ENCODE results near the gene CHRNA10. TPM values are rescaled to one million over a fixed set of nuclear protein-coding genes. Genes with fewer than 3 reads are reported as not detected.
A peak's percentile ranks its signal among the peaks of the same experiment; 100 is the strongest.

CHRNA10 gene
- total RNA-seq, 1 donor from 2014 or later = 1.0 TPM

DNA sequence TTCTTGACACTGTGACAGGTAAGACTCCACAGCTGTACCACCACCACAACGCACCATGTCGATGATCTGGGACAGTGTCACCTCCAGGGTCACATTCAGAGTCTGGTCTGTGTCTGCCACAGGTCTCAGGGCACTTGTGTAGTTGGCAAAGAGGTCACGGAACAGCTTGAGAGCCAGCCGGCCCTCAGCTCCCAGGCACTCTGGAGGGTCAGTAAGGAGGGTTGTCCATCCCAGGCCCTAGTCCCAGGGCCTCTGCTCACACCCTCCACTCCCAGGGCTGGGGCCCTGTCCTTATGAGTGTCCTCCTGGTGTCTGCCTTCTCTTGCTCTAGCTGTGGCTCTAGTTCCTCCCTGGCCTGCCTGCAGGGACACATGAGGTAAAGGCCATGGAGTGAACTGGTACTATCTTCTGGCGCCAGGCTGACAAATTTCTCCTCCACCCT lies 1.4 kb downstream of the CHRNA10 start:
- Histone ChIP-seq H3K9me3 (replicated peaks) (no peaks in the 10 kb centered on the region), H3K27ac (replicated peaks) (peak overlapping the region; percentile 72), H3K4me3 (no peak overlapping the region), H3K36me3 (peaks cover 61% of the 10 kb centered on the region), H3K27me3 (ENCODE audit: low read depth) (no peaks in the 10 kb centered on the region), H3K4me1 (peaks cover 32% of the 10 kb centered on the region)
- TF ChIP-seq, protein P1, sequence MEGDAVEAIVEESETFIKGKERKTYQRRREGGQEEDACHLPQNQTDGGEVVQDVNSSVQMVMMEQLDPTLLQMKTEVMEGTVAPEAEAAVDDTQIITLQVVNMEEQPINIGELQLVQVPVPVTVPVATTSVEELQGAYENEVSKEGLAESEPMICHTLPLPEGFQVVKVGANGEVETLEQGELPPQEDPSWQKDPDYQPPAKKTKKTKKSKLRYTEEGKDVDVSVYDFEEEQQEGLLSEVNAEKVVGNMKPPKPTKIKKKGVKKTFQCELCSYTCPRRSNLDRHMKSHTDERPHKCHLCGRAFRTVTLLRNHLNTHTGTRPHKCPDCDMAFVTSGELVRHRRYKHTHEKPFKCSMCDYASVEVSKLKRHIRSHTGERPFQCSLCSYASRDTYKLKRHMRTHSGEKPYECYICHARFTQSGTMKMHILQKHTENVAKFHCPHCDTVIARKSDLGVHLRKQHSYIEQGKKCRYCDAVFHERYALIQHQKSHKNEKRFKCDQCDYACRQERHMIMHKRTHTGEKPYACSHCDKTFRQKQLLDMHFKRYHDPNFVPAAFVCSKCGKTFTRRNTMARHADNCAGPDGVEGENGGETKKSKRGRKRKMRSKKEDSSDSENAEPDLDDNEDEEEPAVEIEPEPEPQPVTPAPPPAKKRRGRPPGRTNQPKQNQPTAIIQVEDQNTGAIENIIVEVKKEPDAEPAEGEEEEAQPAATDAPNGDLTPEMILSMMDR (IDR thresholded peaks at IDR 0.05; ENCODE audit: borderline replicate concordance) = no peak
- DNase-seq = peak; percentile 38
- intact Hi-C loops (cut with micrococcal nuclease) = no loop called here

DNA sequence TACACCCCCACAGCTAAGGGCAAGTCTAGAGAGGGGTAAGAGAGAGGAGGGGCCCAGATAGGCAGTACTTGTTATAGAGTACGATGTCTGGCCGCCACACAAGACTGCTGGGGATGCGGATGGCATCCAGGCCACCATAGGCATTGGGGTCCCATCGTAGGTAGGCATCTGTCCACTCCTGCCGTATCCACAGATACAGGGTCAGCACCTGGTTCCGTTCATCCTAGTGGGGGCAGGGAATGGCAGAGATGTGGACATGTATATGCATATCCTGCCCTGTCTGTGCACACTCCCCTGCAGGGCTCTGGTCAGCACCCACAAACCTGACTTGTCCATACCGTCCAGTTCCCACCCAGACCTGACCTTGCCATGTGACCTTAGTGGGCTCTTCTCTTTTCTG lies 2.1 kb downstream of the CHRNA10 start:
- TF ChIP-seq, protein P1 (IDR thresholded peaks at IDR 0.05; ENCODE audit: borderline replicate concordance) = no peak
- Histone ChIP-seq H3K27ac (replicated peaks) (peak overlapping the region; percentile 72), H3K9me3 (replicated peaks) (no peaks in the 10 kb centered on the region), H3K4me3 (no peak overlapping the region), H3K4me1 (peaks cover 32% of the 10 kb centered on the region), H3K36me3 (peaks cover 55% of the 10 kb centered on the region), H3K27me3 (ENCODE audit: low read depth) (no peaks in the 10 kb centered on the region)
- intact Hi-C loops (cut with micrococcal nuclease) = no loop called here
- DNase-seq = no peak

DNA sequence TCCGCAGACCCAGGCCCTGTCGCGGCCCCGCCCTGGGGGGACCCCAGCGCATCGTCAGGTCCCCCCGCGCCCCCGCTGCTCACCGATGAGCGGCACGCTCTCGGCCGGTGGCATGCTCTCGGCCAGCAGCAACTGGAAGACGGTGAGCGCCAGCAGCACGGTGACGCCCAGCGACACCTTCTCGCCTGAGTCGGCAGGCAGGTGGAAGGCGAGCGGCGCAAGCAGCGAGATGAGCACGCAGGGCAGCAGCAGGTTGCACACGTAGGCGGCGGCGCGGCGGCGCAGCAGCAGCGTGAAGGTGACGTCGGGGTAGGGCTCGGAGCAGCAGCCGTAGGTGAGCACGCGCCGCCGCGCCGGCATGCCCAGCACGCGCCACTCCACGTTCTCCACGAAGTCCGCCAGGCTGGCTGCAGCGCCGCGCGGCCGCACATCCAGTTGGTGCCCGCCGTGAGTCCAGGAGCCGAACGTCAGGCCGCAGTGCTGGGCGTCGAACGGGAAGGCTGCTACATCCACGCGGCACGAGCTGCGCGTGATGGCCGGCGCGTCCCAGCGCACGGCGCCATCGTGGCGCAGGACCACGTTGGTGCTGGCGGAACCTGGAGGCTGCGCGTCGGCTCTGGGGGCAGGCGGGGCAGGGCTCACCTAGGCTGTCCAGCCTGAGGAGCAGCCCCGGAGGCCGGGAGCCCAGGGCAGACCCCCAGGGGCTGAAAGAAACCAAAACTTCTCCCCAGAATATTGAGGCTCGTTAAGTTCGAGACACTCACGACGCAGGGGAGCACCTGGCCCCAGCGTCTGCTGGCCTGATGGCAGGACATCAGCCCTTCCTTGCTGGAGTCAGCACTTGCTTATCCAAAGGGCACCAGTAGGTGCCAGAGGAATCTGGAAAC lies 3.8 kb downstream of the CHRNA10 start:
- no peaks in the 10 kb centered on the region for H3K27me3 ChIP-seq (ENCODE audit: low read depth)
- H3K36me3 ChIP-seq = peaks cover 45% of the 10 kb centered on the region
- TF ChIP-seq, protein P1 (IDR thresholded peaks at IDR 0.05; ENCODE audit: borderline replicate concordance) = no peak
- H3K9me3 ChIP-seq (replicated peaks) = no peaks in the 10 kb centered on the region
- no peak overlapping the region for H3K27ac ChIP-seq (replicated peaks)
- intact Hi-C loops (cut with micrococcal nuclease) = no loop called here
- H3K4me3 ChIP-seq = no peak overlapping the region
- H3K4me1 ChIP-seq = peaks cover 32% of the 10 kb centered on the region
- DNase-seq = no peak

DNA sequence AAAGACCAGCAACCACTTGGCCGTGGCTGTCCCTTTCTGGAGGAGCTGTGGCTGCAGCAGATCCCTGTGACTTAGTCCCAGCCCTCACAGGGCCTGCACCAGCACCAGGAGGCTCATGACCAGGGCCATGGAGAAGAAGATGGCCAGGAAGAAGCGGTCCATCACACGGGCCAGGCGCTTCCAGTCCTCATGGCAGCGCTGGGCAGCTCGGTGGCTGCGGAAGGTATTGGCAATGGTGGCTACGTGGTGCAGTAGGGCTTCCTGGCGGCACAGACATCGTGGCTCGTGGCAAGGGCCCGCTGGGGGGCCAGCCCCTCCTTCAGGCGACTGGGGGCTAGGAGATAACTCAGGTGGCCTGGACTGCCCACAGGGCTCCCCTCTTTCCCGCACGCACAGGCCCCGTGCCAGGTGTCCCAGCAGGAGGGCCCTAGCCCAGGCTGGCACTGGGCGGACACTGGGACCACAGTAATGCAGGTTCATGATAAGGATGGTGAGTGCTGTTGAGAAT lies 5.1 kb downstream of the CHRNA10 start:
- TF ChIP-seq, protein P1 (IDR thresholded peaks at IDR 0.05; ENCODE audit: borderline replicate concordance) = no peak
- Histone ChIP-seq H3K27ac (replicated peaks) (no peak overlapping the region), H3K4me3 (no peak overlapping the region), H3K4me1 (peaks cover 24% of the 10 kb centered on the region), H3K9me3 (replicated peaks) (no peaks in the 10 kb centered on the region), H3K36me3 (peaks cover 37% of the 10 kb centered on the region), H3K27me3 (ENCODE audit: low read depth) (no peaks in the 10 kb centered on the region)
- intact Hi-C loops (cut with micrococcal nuclease) = no loop called here
- DNase-seq = no peak

DNA sequence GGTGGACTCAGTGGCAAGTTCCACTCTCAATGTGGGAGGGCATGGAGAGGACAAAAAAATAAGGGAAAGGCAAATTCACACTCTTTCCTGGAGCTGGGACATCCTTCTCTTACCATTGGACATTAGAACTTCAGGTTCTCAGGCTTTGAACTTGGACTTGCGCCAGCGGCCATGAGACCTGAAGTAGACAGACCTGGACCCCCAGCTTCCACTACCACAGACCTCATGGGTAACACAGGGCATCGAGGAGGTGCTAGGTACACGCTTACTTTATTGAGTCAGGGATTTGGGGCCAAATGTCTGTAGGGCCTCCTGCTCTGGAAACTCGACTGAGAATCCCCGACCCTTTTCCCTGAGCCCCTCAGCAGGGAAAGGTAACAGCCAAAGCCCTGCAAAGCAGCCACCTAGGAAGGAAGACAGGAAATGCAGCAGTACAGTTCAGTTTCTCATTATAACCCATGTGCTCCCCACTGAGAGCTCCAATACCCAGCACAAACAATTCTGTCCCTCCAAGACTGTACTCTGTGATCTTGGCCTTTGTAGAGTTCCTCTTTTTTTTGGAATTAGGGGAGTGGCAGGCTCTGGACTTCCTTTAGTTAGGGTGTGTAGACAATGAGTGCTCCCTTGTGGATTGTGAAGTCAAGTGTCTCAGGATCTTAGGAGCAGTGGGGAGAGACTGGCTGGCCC lies 5.7 kb downstream of the CHRNA10 start:
- peaks cover 37% of the 10 kb centered on the region for H3K36me3 ChIP-seq

More for the DNA sequence above, 5.7 kb downstream of the CHRNA10 start:
- Histone ChIP-seq H3K27me3 (ENCODE audit: low read depth) (no peaks in the 10 kb centered on the region), H3K27ac (replicated peaks) (peak overlapping the region; percentile 11), H3K4me3 (no peak overlapping the region), H3K4me1 (peaks cover 19% of the 10 kb centered on the region), H3K9me3 (replicated peaks) (no peaks in the 10 kb centered on the region)
- intact Hi-C loops (cut with micrococcal nuclease) = no loop called here
- DNase-seq = no peak
- TF ChIP-seq, protein P1 (IDR thresholded peaks at IDR 0.05; ENCODE audit: borderline replicate concordance) = no peak
